HG02759 (cell line): ENCODE data around the gene ABCA4.

ENCODE experiments used
- ATAC-seq: cut with Tn5 transposase; IDR thresholded peaks from one replicate; pipeline ENCODE4 v1.9.1; 2021; ENCODE audit warnings: mild to moderate bottlenecking, moderate library complexity; ENCODE audit not compliant: unreplicated experiment

ABCA4 gene

GRCh38 chr1:94124538-94124937 lies 3.6 kb upstream of the ABCA4 start:
- ATAC-seq: no peak

DNA sequence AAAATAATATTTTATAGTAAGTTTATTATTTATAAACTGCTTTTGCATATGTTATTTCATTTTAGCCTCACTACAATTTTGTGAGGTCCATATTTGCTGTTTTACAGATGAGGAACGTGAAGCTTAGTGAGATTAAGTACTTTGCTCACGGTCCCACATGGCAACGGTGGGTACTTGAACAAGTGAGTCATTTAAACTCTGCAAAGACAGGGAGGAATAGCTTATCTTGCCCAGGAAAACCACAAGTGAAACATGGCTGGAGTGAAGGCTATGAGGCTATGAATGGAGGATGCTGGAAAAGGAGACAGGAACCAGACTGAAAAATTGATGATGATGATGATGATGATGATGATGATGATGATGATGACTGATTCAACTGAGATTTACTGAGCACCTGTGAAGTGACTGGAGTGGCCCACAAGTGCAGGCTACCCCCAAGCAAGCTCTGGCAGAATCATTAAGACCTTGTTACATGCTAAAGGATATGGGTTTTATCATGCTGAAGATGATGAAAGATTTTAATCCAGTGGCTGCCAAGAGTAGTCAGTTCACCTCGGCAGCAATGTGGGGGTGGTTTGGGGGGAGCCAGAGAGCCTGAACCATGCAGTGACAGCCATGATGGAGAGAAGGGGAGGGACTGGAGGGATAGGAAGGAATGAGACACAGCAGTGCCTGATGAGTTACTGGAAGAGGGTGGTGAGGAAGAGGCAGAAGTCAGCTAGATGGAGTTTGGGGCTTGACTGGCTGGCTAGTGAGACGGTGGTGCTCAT lies 1.4 kb upstream of the ABCA4 start:
- no peak for ATAC-seq

GRCh38 chr1:94121411-94121821 lies 468 bp upstream of the ABCA4 start:
- ATAC-seq: no peak

DNA sequence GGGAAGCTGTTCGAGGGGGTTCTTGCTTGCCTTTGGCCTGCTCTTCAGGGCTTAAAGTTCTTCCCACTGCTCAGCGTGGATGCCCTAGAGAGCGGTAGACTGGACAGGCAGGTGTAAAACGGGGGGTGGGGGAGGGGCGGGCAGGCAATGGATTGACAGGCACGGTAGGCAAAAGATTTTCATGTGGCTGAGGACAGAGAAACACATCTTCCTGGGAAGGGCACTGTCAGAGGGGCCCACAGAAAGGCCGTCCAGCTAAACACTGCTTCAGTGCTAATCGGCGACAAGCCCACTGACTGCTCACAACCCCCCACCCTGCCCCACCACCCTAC lies 412 bp downstream of the ABCA4 start:
- no peak for ATAC-seq

GRCh38 chr1:94119796-94120569 lies 965 bp downstream of the ABCA4 start:
- no peak for ATAC-seq

- no peak for ATAC-seq
Observed at GRCh38 chr1:94119306-94119705, 1.6 kb downstream of the ABCA4 start.

GRCh38 chr1:94118471-94118870 lies 2.5 kb downstream of the ABCA4 start:
- ATAC-seq: no peak

- ATAC-seq: no peak
Observed at GRCh38 chr1:94118013-94118412, 2.9 kb downstream of the ABCA4 start.

DNA sequence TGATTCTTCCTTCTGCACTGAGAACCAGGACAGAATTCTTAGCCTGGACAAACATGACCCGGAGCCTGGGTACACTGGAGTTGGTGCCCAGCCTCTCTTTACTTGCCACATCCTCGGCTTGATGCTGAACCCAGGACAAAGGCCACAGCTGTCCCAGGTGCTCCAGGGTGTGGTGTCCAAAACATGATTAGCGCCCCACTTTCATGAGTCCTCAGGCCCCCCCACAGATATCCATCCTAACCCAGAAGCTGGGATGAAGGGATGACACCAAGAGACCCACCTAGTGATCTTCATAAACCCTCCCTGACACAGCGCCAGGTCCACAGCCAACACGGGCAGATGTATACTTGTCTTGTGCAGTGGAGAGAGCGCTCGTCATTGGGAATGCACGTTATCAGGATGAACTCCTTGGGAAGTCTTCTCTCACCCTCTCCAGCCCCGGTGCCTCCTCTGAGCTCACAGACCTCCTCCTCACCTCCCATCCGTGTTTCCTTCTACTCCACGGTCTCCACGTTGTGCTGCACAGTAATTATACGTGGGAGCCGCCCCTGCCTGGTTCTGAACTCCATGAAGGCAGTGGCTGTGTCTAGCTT lies 3.6 kb downstream of the ABCA4 start:
- ATAC-seq: no peak

DNA sequence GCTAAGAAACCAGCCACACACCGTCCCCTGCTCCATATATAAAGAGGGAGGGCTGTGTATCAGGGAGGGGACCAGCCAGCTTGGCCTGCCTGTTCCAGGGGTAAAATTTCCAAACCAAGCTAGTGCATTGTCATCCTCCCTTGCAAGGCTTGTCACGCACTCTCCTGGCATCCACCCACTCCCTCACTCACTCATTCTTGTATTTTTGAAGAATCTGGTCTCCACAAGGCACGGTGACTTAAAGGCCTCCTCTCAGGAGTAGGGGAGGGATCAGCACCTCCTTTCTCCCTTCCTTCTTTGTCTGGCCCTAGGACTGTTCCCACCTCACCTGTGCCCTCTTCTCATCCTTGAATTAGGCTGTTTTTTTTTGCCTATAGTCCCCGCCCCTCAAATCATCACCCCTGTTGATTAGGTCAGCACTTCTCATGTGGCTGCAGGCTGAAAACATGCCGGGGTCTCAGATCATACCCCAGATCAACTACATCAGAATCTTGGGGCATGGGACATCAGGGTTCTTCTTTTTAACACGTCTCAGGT lies 5.0 kb downstream of the ABCA4 start:
- ATAC-seq: no peak

- no peak for ATAC-seq
Observed at GRCh38 chr1:94115254-94115899, 5.6 kb downstream of the ABCA4 start.

GRCh38 chr1:94113589-94114226 lies 7.2 kb downstream of the ABCA4 start:
- ATAC-seq: no peak

- no peak for ATAC-seq
Observed at GRCh38 chr1:94111879-94112278, 9.1 kb downstream of the ABCA4 start.

GRCh38 chr1:94110946-94111740 lies 9.8 kb downstream of the ABCA4 start:
- ATAC-seq: no peak

DNA sequence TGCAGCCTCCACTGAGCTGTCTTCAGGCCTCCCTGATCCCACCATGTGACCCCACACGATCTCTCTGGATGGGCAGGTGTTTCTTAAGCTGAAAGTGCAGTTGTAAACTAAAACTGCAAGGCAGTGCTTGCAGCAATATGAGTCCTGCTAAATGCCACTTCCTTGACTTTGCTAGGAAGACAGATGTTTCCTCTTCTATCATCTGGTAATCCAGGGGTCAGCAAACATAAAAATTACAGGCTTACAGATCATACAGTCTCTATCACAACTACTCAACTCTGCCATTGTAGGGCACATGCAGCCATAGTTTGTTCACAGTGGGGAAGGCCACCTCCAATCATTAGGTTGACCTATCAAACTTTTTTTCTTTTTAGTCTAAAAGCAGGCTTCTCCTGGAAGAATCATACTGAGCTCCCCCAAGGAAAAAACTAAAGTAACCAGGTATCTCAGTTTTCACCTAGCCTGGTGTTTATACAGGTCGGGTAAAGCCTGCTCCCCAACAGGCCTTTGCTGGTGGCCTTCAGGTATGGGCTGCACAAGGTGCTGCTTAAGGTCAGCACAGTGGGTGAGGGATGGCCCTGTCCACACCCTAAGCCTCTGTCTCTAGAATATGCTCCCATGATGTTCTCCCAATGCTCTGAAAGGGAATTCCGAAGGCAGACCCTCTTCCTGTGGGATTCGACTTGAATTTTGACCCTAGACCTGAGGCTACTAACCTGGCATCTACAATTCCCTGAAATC lies 10.8 kb downstream of the ABCA4 start:
- no peak for ATAC-seq

DNA sequence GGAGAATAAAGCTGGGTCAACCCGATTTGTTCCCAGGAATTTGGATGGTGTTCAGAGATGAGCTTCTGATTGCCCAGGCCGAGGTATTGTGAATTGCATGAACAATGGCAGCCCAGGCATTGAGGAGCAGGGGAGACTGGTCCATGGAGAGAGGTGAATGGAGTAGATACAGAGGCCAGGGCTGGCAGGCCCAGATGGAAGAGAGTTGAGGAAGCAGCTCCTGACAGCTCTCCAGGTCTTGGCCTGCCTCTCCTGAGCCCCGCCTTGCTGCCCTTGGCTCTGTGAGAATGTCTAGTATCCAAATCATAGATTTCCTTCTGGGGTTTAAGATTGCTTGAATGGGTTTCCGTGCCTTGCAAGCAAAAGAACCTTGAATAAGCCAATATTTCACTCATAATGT lies 11.5 kb downstream of the ABCA4 start:
- no peak for ATAC-seq

- ATAC-seq: no peak
Observed at GRCh38 chr1:94107141-94107540, 13.8 kb downstream of the ABCA4 start.

- no peak for ATAC-seq
Observed at GRCh38 chr1:94106716-94107115, 14.2 kb downstream of the ABCA4 start.

DNA sequence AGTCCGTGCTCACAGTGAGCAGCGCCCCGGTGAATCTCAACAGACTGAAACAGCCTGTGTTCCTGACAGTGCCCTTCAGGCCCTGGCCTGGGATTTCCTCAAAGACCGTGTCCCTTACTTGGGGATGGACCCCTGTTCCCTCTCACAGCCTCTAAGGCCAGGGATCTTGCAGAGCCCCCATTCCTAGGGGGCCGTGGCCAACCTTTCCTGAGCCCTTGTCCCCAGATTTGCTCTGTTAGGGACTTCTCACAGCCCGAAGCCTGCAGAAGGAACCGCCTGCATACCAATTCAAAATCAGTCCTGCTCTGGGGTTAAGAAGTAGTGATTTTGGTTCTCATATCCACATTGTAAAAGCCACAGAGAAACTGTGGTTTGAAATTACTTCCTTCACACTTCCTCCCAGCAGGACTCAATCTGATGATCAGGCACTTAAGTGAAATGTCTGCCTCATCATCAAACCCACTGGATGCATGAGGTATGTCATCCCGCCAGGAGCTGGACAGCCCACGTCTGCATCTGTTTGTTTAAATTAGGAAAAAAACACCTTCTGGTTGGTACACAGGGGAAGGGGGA lies 14.9 kb downstream of the ABCA4 start:
- ATAC-seq: no peak
